NT2/D1 (cell line): ENCODE results near the gene BCS1L.

ENCODE experiments used
- DNase-seq: peaks from one replicate; pipeline ENCODE4 v3.0.0-alpha.2; 2011; ENCODE audit warnings: low read depth, low spot score
- H3K27me3 ChIP-seq: 2 replicates; pipeline ENCODE4 v1.6.0; 2011; ENCODE audit warnings: mild to moderate bottlenecking; ENCODE audit not compliant: insufficient read length, insufficient read depth
- H3K36me3 ChIP-seq: 2 replicates; pipeline ENCODE4 v1.6.1; 2011; ENCODE audit warnings: mild to moderate bottlenecking, low read length, mixed read lengths; ENCODE audit not compliant: insufficient read depth, insufficient read length
- H3K4me1 ChIP-seq: 2 replicates; pipeline ENCODE4 v1.5.1; 2011; ENCODE audit not compliant: insufficient read depth, insufficient read length
- H3K4me3 ChIP-seq: 2 replicates; pipeline ENCODE4 v1.5.1; 2011; ENCODE audit warnings: low read depth; ENCODE audit not compliant: insufficient read length
- H3K9ac ChIP-seq: 2 replicates; pipeline ENCODE4 v1.6.0; 2011; ENCODE audit warnings: low read depth; ENCODE audit not compliant: insufficient read length
- H3K9me3 ChIP-seq: 2 replicates; pipeline ENCODE4 v1.5.1; 2011; ENCODE audit warnings: mild to moderate bottlenecking, low read length; ENCODE audit not compliant: insufficient read depth
- SUZ12 ChIP-seq: IDR thresholded peaks from 2 replicates; pipeline ENCODE4 v1.6.1; 2011; ENCODE audit not compliant: insufficient read length, insufficient read depth; ENCODE audit errors: extremely low read depth
- YY1 ChIP-seq: IDR thresholded peaks from 2 replicates; pipeline ENCODE4 v1.6.1; 2011; ENCODE audit not compliant: insufficient read length, insufficient read depth
- ZNF274 ChIP-seq: IDR thresholded peaks from 2 replicates; pipeline ENCODE4 v1.6.1; 2011; ENCODE audit warnings: mild to moderate bottlenecking, low read depth, low read length

BCS1L gene

DNA sequence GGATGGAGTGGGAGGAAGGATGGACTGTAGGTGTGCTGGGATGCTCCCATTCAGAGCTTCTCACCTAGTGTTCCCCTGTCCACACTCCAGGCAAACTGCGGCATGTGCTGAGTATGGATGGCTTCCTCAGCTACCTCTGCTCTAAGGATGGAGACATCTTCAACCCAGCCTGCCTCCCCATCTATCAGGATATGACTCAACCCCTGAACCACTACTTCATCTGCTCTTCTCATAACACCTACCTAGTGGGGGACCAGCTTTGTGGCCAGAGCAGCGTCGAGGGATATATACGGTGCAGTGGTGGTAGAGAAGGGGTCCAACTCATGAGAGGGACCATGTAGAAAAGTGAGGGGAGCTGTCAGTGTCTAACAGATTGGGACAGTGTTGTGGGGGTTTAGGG, 31.5 kb upstream of the BCS1L start:
- H3K36me3 ChIP-seq, result peaks cover 4% of the 10 kb centered on the region
- no peaks in the 10 kb centered on the region for H3K4me1 ChIP-seq
- TF ChIP-seq SUZ12 (no peak), ZNF274 (no peak), YY1 (no peak)
- no peaks in the 10 kb centered on the region for H3K9me3 ChIP-seq
- no peak overlapping the region for H3K4me3 ChIP-seq
- no peaks in the 10 kb centered on the region for H3K27me3 ChIP-seq
- H3K9ac ChIP-seq, result no peak overlapping the region
- DNase-seq, result no peak

GRCh38 chr2:218631837-218632236, 27.6 kb upstream of the BCS1L start:
- no peak for DNase-seq
- H3K4me1 ChIP-seq, result no peaks in the 10 kb centered on the region
- no peaks in the 10 kb centered on the region for H3K9me3 ChIP-seq
- H3K4me3 ChIP-seq, result no peak overlapping the region
- TF ChIP-seq ZNF274 (no peak), YY1 (no peak), SUZ12 (no peak)
- H3K27me3 ChIP-seq, result no peaks in the 10 kb centered on the region
- H3K9ac ChIP-seq, result no peak overlapping the region
- peaks cover 42% of the 10 kb centered on the region for H3K36me3 ChIP-seq

- peaks cover 78% of the 10 kb centered on the region for H3K36me3 ChIP-seq
These were observed 23.8 kb upstream of the BCS1L start for GRCh38 chr2:218635719-218636118.

DNA sequence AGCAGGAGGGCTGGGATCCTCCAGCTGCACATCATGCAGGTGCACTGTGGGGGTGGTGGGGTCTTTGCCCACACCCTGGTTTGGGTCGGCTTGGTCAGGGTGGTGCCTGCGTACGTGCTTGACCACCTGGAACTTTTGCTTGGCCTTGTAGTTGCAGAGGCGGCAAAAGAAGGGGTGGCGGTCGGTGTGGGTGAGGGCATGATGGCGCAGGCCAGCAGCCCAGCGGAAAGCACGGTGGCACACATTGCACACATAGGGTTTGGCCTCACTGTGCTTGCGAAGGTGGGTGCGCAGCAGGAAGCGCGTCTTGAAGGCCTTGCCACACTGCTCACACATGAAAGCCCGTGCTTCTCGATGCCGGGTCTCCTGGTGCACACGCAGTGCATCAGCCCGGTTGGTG, 21.1 kb upstream of the BCS1L start:
- no peak for TF ChIP-seq ZNF274
- TF ChIP-seq SUZ12, result no peak
- TF ChIP-seq YY1, result no peak
- Histone ChIP-seq H3K9ac (no peak overlapping the region), H3K27me3 (no peaks in the 10 kb centered on the region), H3K4me1 (no peaks in the 10 kb centered on the region), H3K4me3 (no peak overlapping the region), H3K36me3 (peaks cover 92% of the 10 kb centered on the region), H3K9me3 (no peaks in the 10 kb centered on the region)
- DNase-seq, result no peak

More at GRCh38 chr2:218635719-218636118, 23.8 kb upstream of the BCS1L start:
- no peaks in the 10 kb centered on the region for H3K9me3 ChIP-seq
- no peaks in the 10 kb centered on the region for H3K4me1 ChIP-seq
- no peaks in the 10 kb centered on the region for H3K27me3 ChIP-seq
- H3K9ac ChIP-seq, result no peak overlapping the region
- DNase-seq, result no peak
- no peak overlapping the region for H3K4me3 ChIP-seq
- TF ChIP-seq ZNF274 (no peak), YY1 (no peak), SUZ12 (no peak)

DNA sequence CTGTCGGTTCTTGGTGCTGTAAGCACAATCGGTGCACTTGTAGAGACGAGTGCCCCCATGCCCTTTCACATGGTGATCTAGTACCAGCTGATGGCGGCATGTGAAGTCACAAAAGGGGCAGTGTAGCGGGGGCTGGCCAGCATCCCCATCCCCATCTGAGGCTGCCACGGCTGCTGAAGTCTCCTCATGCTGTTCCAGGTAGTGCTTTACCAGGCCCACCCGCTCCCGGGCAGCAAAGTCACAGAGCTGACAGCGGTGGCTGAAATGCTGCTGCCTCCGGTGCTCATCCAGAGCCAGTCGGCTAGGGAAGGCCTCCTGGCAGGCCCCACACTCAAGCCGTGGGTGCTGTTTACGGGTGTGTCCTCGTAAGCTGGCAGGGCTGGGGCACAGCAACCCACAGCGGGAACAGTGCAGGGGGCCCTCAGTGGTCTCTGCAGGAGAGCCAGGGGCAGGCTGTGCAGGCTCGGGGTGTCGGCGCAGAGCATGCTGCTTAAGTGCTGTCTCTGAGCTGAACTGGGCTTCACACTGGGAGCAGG, 17.3 kb upstream of the BCS1L start:
- H3K9ac ChIP-seq, result no peak overlapping the region
- TF ChIP-seq ZNF274 (no peak), SUZ12 (no peak), YY1 (no peak)
- no peak for DNase-seq
- H3K27me3 ChIP-seq, result no peaks in the 10 kb centered on the region
- no peak overlapping the region for H3K4me3 ChIP-seq
- peaks cover 91% of the 10 kb centered on the region for H3K36me3 ChIP-seq
- H3K9me3 ChIP-seq, result no peaks in the 10 kb centered on the region
- H3K4me1 ChIP-seq, result no peaks in the 10 kb centered on the region

DNA sequence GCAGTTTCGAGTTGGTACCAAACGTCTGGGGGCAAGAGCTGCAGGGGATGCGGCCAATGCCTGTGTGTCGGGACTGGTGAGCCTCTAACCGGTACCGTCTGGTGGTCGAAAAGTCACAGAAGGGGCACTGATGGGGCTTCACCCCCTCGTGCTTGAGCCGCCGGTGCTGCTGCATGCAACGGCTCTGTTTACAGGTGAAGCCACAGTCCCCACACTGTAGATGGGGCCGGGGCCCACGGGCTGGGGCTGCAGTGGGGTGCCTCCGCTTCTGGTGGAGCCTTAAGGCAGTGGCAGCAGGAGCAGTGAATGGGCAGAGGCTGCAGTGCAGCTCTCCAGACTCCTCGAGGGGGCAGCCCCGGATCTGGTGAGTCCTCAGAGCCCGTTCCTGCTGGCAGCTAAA, 16.7 kb upstream of the BCS1L start:
- H3K36me3 ChIP-seq, result peaks cover 91% of the 10 kb centered on the region
- no peaks in the 10 kb centered on the region for H3K9me3 ChIP-seq
- H3K4me1 ChIP-seq, result no peaks in the 10 kb centered on the region
- H3K27me3 ChIP-seq, result no peaks in the 10 kb centered on the region
- H3K9ac ChIP-seq, result no peak overlapping the region
- DNase-seq, result no peak
- H3K4me3 ChIP-seq, result no peak overlapping the region
- TF ChIP-seq ZNF274, result no peak
- TF ChIP-seq SUZ12, result no peak
- TF ChIP-seq YY1, result no peak

DNA sequence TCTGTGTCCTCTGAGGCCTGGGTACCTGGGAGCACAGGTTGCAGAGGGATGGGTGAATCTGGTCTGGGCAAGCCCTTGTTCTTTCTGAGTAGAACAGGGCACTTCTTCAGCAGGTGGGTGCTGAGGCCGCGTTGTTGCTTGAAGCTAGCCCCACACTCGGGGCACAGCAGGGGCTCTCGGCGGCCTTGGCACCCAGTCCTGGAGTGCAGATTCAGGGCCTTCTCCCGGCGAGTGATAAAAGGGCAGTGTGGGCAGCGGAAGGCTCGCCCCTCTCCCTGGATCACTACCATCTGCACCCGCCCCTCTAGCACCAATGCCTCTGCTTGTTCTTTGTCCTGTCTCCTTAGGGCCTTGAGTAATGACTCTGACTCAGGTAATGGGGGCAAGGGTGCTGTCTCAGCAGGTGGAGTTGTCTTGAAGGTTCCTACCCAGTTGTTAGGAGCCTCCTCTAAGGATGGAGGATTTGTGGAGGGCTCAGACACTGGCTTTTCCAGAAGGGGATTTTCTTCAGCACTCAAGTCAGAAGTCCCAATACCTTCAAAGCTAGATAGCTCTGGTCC, 15.7 kb upstream of the BCS1L start:
- Histone ChIP-seq H3K4me1 (no peaks in the 10 kb centered on the region), H3K27me3 (no peaks in the 10 kb centered on the region), H3K4me3 (no peak overlapping the region), H3K9ac (no peak overlapping the region), H3K9me3 (no peaks in the 10 kb centered on the region), H3K36me3 (peaks cover 91% of the 10 kb centered on the region)
- DNase-seq, result no peak
- TF ChIP-seq SUZ12, result no peak
- no peak for TF ChIP-seq YY1
- TF ChIP-seq ZNF274, result no peak
